Neural crest cell (in vitro differentiated cells): ENCODE data around the gene HOXB5. TPM values are rescaled to one million over a fixed set of nuclear protein-coding genes. Genes with fewer than 3 reads are reported as not detected.
A peak's percentile ranks its signal among the peaks of the same experiment; 100 is the strongest.

Experiments
- DNase-seq: peaks from one replicate; pipeline ENCODE4 v3.0.0; 2021; ENCODE audit warnings: low read depth, mixed read lengths, low spot score
- H3K27ac Mint-ChIP-seq: one replicate; pipeline ENCODE4 v1.8.0; 2021; ENCODE audit warnings: mild to moderate bottlenecking, mixed read lengths; ENCODE audit not compliant: unreplicated experiment
- H3K27me3 Mint-ChIP-seq: 2 replicates; pipeline ENCODE4 v1.8.0; 2021; ENCODE audit warnings: low read depth, mild to moderate bottlenecking, mixed read lengths
- H3K36me3 Mint-ChIP-seq: 2 replicates; pipeline ENCODE4 v1.8.0; 2021; ENCODE audit warnings: low read depth, mild to moderate bottlenecking, mixed read lengths
- H3K4me1 Mint-ChIP-seq: 2 replicates; pipeline ENCODE4 v1.8.0; 2021; ENCODE audit warnings: mixed read lengths
- H3K4me3 Mint-ChIP-seq: one replicate; pipeline ENCODE4 v1.8.0; 2021; ENCODE audit warnings: mild to moderate bottlenecking, mixed read lengths
- H3K9me3 Mint-ChIP-seq: 2 replicates; pipeline ENCODE4 v1.8.0; 2021; ENCODE audit warnings: mixed read lengths
- CTCF ChIP-seq: fragments of 200-600 bp; sonication (generic); conservative IDR thresholded peaks from 2 replicates; pipeline ENCODE4 v1.5.0; 2021; ENCODE audit warnings: antibody characterized with exemption, mild to moderate bottlenecking
- total RNA-seq: library from RNA; stranded (reverse); gene quantifications from 2 replicates; pipeline ENCODE4 v1.2.1, GENCODE V29; 2021

HOXB5 gene
- total RNA-seq, 1 donor from 2014 or later: 2.6 TPM

- Mint-ChIP-seq H3K36me3 (peaks cover 17% of the 10 kb centered on the region), H3K4me3 (peak within 1 kb of the TSS; percentile 91), H3K9me3 (no peaks in the 10 kb centered on the region), H3K4me1 (peaks cover 28% of the 10 kb centered on the region), H3K27me3 (peaks cover 100% of the 10 kb centered on the region), H3K27ac (peak within 1 kb of the TSS; percentile 53)
- TF ChIP-seq CTCF: no peak
- no peak for DNase-seq
Measured at GRCh38 chr17:48610282-48611211, 17.0 kb upstream of the HOXB5 start, which contains the start of gene HOXB7. TSS of gene HOXB7 (minus strand) at chr17:48611017. CDS start at chr17:48610918, 99 bp downstream.

GRCh38 chr17:48609759-48610281, 16.2 kb upstream of the HOXB5 start:
- no peak for TF ChIP-seq CTCF
- H3K4me1 Mint-ChIP-seq: peaks cover 28% of the 10 kb centered on the region
- no peak overlapping the region for H3K27ac Mint-ChIP-seq
- H3K9me3 Mint-ChIP-seq: no peaks in the 10 kb centered on the region
- DNase-seq: no peak
- H3K27me3 Mint-ChIP-seq: peaks cover 100% of the 10 kb centered on the region
- peak overlapping the region; percentile 82 for H3K4me3 Mint-ChIP-seq
- peaks cover 18% of the 10 kb centered on the region for H3K36me3 Mint-ChIP-seq

GRCh38 chr17:48609033-48609432, 15.5 kb upstream of the HOXB5 start:
- Mint-ChIP-seq H3K4me1 (peaks cover 28% of the 10 kb centered on the region), H3K4me3 (peak overlapping the region; percentile 82), H3K27ac (no peak overlapping the region), H3K36me3 (peaks cover 20% of the 10 kb centered on the region), H3K9me3 (no peaks in the 10 kb centered on the region), H3K27me3 (peaks cover 100% of the 10 kb centered on the region)
- TF ChIP-seq CTCF: no peak
- no peak for DNase-seq

- Mint-ChIP-seq H3K27ac (no peak overlapping the region), H3K4me1 (peaks cover 28% of the 10 kb centered on the region), H3K27me3 (peaks cover 100% of the 10 kb centered on the region), H3K4me3 (peak overlapping the region; percentile 82), H3K9me3 (no peaks in the 10 kb centered on the region), H3K36me3 (peaks cover 17% of the 10 kb centered on the region)
- DNase-seq: no peak
- no peak for TF ChIP-seq CTCF
Measured at GRCh38 chr17:48608494-48608834, 14.9 kb upstream of the HOXB5 start.

- Mint-ChIP-seq H3K9me3 (no peaks in the 10 kb centered on the region), H3K4me3 (peak overlapping the region; percentile 81), H3K36me3 (peaks cover 10% of the 10 kb centered on the region), H3K27me3 (peaks cover 100% of the 10 kb centered on the region), H3K4me1 (peaks cover 18% of the 10 kb centered on the region), H3K27ac (peak overlapping the region; percentile 73)
- no peak for DNase-seq
- no peak for TF ChIP-seq CTCF
Measured at GRCh38 chr17:48606892-48607614, 13.5 kb upstream of the HOXB5 start.
